Islet precursor cell (in vitro differentiated cells): ENCODE results near the gene SLC51A.

Source experiments
- DNase-seq: peaks from one replicate; pipeline ENCODE4 v3.0.0-alpha.2; 2018

Gene SLC51A

GRCh38 chr3:196217307-196218154 lies 1.2 kb downstream of the SLC51A start:
- DNase-seq, result no peak

GRCh38 chr3:196218155-196218712 lies 1.9 kb downstream of the SLC51A start:
- no peak for DNase-seq

GRCh38 chr3:196219194-196219969 lies 3.0 kb downstream of the SLC51A start:
- DNase-seq, result no peak

- no peak for DNase-seq
Measured at GRCh38 chr3:196219970-196220311, 3.6 kb downstream of the SLC51A start.

GRCh38 chr3:196220587-196220986 lies 4.3 kb downstream of the SLC51A start:
- DNase-seq, result no peak

- DNase-seq, result no peak
Measured at GRCh38 chr3:196220991-196221390, 4.7 kb downstream of the SLC51A start.

- DNase-seq, result no peak
Measured at GRCh38 chr3:196222876-196223595, 6.7 kb downstream of the SLC51A start.

GRCh38 chr3:196225086-196225485 lies 8.8 kb downstream of the SLC51A start:
- DNase-seq, result no peak

GRCh38 chr3:196225763-196226364 lies 9.5 kb downstream of the SLC51A start:
- no peak for DNase-seq

GRCh38 chr3:196227121-196227561 lies 10.8 kb downstream of the SLC51A start:
- DNase-seq, result no peak

GRCh38 chr3:196227629-196228493 lies 11.5 kb downstream of the SLC51A start:
- DNase-seq, result peak; percentile 81

GRCh38 chr3:196232154-196232881 lies 16.0 kb downstream of the SLC51A start:
- DNase-seq, result no peak

GRCh38 chr3:196232882-196233251 lies 16.5 kb downstream of the SLC51A start:
- DNase-seq, result no peak

GRCh38 chr3:196235452-196236122 lies 19.3 kb downstream of the SLC51A start:
- no peak for DNase-seq

- no peak for DNase-seq
Measured at GRCh38 chr3:196236223-196236622, 19.9 kb downstream of the SLC51A start.

GRCh38 chr3:196237203-196237602 lies 20.9 kb downstream of the SLC51A start:
- no peak for DNase-seq

GRCh38 chr3:196238612-196239560 lies 22.6 kb downstream of the SLC51A start:
- no peak for DNase-seq

GRCh38 chr3:196240424-196240823 lies 24.1 kb downstream of the SLC51A start:
- DNase-seq, result no peak

- DNase-seq, result no peak
Measured at GRCh38 chr3:196241704-196242103, 25.4 kb downstream of the SLC51A start.
